Muscle layer of duodenum (tissue), 2 donors: Measurements from ENCODE around the gene NAA16.

Source experiments
- H3K27ac ChIP-seq: one replicate; pipeline ENCODE4 v1.7.0; 2013; ENCODE audit warnings: mild to moderate bottlenecking, low read length
- H3K27me3 ChIP-seq: one replicate; pipeline ENCODE4 v1.7.0; 2013; ENCODE audit warnings: low read depth, mild to moderate bottlenecking, control low read depth, low read length
- H3K36me3 ChIP-seq, 2 donors: one replicate each; pipeline ENCODE4 v1.7.0; 2013; ENCODE audit warnings: low read length in 2 of 2, control low read depth in 1 of 2, mild to moderate bottlenecking in 1 of 2; ENCODE audit not compliant: insufficient read depth in 2 of 2, control insufficient read depth in 1 of 2
- H3K4me1 ChIP-seq, 2 donors: one replicate each; pipeline ENCODE4 v1.7.0; 2013; ENCODE audit warnings: low read length in 2 of 2, mild to moderate bottlenecking in 2 of 2, control low read depth in 1 of 2, moderate library complexity in 1 of 2; ENCODE audit not compliant: insufficient read depth in 2 of 2, control insufficient read depth in 1 of 2
- H3K4me3 ChIP-seq, 2 donors: one replicate each; pipeline ENCODE4 v1.7.0; 2013; ENCODE audit warnings: low read length in 2 of 2, low read depth in 1 of 2, mild to moderate bottlenecking in 1 of 2
- H3K9me3 ChIP-seq, 2 donors: one replicate each; pipeline ENCODE4 v1.7.0; 2013; ENCODE audit warnings: low read length in 2 of 2, control low read depth in 1 of 2, mild to moderate bottlenecking in 1 of 2; ENCODE audit not compliant: control insufficient read depth in 1 of 2
- donor health status: healthy.

NAA16 gene

GRCh38 chr13:41284512-41285288 lies 26.4 kb upstream of the NAA16 start:
- H3K27me3 ChIP-seq: no peaks in the 10 kb centered on the region
- H3K9me3 ChIP-seq: no peaks in the 10 kb centered on the region
- H3K4me1 ChIP-seq: no peaks in the 10 kb centered on the region
- no peak overlapping the region for H3K27ac ChIP-seq
- H3K36me3 ChIP-seq: no peaks in the 10 kb centered on the region
- no peak overlapping the region for H3K4me3 ChIP-seq

GRCh38 chr13:41286370-41286769 lies 24.7 kb upstream of the NAA16 start:
- H3K36me3 ChIP-seq: no peaks in the 10 kb centered on the region
- H3K9me3 ChIP-seq: no peaks in the 10 kb centered on the region
- no peaks in the 10 kb centered on the region for H3K27me3 ChIP-seq
- no peak overlapping the region for H3K4me3 ChIP-seq
- no peaks in the 10 kb centered on the region for H3K4me1 ChIP-seq
- no peak overlapping the region for H3K27ac ChIP-seq

GRCh38 chr13:41289463-41289881 lies 21.6 kb upstream of the NAA16 start:
- H3K27me3 ChIP-seq: no peaks in the 10 kb centered on the region
- no peaks in the 10 kb centered on the region for H3K4me1 ChIP-seq
- H3K9me3 ChIP-seq: no peaks in the 10 kb centered on the region
- no peak overlapping the region for H3K4me3 ChIP-seq
- no peak overlapping the region for H3K27ac ChIP-seq
- H3K36me3 ChIP-seq: no peaks in the 10 kb centered on the region

- Histone ChIP-seq H3K9me3 (no peaks in the 10 kb centered on the region), H3K4me1 (no peaks in the 10 kb centered on the region), H3K27me3 (no peaks in the 10 kb centered on the region), H3K4me3 (no peak overlapping the region), H3K27ac (no peak overlapping the region), H3K36me3 (no peaks in the 10 kb centered on the region)
Observed at GRCh38 chr13:41291246-41291645, 19.8 kb upstream of the NAA16 start.

DNA sequence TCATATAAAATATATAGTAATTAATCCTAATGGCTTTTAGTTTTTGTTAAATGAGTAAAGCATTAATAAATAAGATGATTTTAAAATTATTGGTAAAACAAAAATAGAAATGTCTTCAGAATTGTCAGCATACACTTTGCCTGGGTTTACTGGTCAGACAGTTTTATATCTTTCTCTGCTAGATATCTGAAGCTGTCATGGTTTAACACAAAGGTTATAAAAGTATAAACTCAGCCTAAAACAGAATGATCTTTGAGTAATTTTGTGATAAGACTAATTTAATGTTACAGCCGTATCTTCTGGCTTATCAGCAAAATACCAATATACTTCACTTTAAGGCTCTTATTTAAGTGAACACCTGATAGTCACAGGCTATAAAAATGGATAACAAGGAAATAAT lies 17.8 kb upstream of the NAA16 start:
- no peaks in the 10 kb centered on the region for H3K27me3 ChIP-seq
- H3K4me3 ChIP-seq: no peak overlapping the region
- H3K27ac ChIP-seq: no peak overlapping the region
- no peaks in the 10 kb centered on the region for H3K36me3 ChIP-seq
- no peaks in the 10 kb centered on the region for H3K9me3 ChIP-seq
- H3K4me1 ChIP-seq: no peaks in the 10 kb centered on the region

- H3K9me3 ChIP-seq: no peaks in the 10 kb centered on the region
- H3K4me3 ChIP-seq: no peak overlapping the region
- no peaks in the 10 kb centered on the region for H3K27me3 ChIP-seq
- H3K27ac ChIP-seq: no peak overlapping the region
- no peaks in the 10 kb centered on the region for H3K36me3 ChIP-seq
- H3K4me1 ChIP-seq: no peaks in the 10 kb centered on the region
Observed at GRCh38 chr13:41294914-41295313, 16.2 kb upstream of the NAA16 start.

DNA sequence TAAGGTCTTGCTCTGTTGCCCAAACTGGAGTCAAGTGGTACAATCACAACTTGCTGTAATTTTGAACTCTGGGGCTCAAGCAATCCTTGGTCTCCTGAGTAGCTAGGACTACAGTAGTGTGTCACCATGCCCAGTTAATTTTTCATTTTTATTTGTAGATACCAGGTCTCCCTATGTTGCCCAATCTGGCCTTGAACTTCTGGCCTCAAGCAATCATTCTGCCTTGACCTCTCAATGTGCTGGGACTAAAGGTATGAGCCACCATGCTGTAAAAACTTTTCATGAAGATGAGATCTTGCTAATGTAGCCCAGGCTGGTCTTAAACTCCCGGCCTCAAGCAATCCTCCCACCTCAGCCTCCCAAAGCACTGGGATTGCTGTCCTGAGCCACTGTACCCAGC lies 15.1 kb upstream of the NAA16 start:
- H3K4me3 ChIP-seq: no peak overlapping the region

DNA sequence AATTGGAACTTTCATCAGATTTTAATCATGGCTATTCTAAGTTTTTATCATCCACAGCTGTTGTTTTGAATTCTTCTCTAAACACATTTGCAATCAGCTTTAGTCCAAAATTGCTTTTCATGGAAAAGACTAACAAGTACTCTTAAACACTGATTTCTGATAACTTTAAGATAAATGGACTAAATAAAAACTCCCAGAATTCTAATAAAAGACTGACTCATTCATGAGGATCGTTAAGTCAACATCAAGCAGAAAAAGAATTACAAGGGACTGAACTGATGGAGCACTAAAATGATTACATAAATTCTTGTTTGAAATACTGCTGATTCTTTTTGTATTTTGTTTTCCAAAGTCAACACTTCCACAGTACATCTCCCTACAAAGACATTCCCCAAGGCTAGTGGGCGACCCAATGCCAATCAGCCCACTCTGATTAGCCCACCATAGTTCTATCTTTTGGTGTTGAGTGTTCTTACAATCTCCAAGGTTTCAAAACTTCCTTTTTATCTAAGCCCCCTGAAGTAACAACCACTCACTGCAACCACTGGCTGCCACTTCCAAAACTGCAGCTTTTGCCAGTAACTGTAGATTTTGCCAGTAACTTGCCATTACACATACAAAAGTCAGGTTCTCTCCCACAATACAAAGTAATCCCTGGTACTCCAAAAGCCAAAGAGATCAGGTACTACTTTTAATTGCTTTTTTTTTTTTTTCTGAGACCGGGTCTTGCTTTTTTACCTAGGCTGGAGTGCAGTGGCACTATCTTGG lies 14.0 kb upstream of the NAA16 start:
- no peaks in the 10 kb centered on the region for H3K4me1 ChIP-seq

More for the DNA sequence above, 15.1 kb upstream of the NAA16 start:
- H3K36me3 ChIP-seq: no peaks in the 10 kb centered on the region
- H3K9me3 ChIP-seq: no peaks in the 10 kb centered on the region
- no peaks in the 10 kb centered on the region for H3K4me1 ChIP-seq
- no peak overlapping the region for H3K27ac ChIP-seq
- H3K27me3 ChIP-seq: no peaks in the 10 kb centered on the region

GRCh38 chr13:41299316-41300094 lies 11.6 kb upstream of the NAA16 start:
- H3K9me3 ChIP-seq: no peaks in the 10 kb centered on the region
- H3K27ac ChIP-seq: no peak overlapping the region
- H3K4me1 ChIP-seq: no peaks in the 10 kb centered on the region
- no peak overlapping the region for H3K4me3 ChIP-seq
- H3K36me3 ChIP-seq: no peaks in the 10 kb centered on the region
- no peaks in the 10 kb centered on the region for H3K27me3 ChIP-seq

More for the DNA sequence above, 14.0 kb upstream of the NAA16 start:
- Histone ChIP-seq H3K4me3 (no peak overlapping the region), H3K27me3 (no peaks in the 10 kb centered on the region), H3K9me3 (no peaks in the 10 kb centered on the region), H3K27ac (no peak overlapping the region), H3K36me3 (no peaks in the 10 kb centered on the region)

DNA sequence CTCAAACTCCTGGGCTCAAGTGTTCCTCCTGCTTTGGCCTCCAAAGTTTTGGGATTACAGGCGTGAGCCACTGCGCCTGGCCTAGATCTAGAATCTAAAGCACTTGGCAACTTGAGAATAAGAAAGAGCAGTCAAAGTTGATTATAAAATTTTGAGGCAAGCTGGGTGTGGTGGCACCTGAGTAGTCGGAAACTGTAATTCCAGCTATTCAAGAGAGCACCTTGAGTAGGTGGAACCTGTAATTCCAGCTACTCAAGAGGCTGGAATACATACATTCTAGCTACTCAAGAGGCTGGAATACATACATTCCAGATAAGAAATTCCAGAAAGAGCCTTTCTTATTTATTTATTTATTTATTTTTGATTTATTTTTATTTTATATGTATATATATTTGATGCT lies 8.3 kb upstream of the NAA16 start:
- Histone ChIP-seq H3K27ac (no peak overlapping the region), H3K27me3 (no peaks in the 10 kb centered on the region), H3K4me1 (no peaks in the 10 kb centered on the region), H3K4me3 (no peak overlapping the region), H3K36me3 (no peaks in the 10 kb centered on the region), H3K9me3 (no peaks in the 10 kb centered on the region)

GRCh38 chr13:41304551-41304950 lies 6.5 kb upstream of the NAA16 start:
- Histone ChIP-seq H3K4me1 (no peaks in the 10 kb centered on the region), H3K36me3 (no peaks in the 10 kb centered on the region), H3K4me3 (no peak overlapping the region), H3K27ac (no peak overlapping the region), H3K27me3 (no peaks in the 10 kb centered on the region), H3K9me3 (no peaks in the 10 kb centered on the region)
